Testis (tissue), 3 donors: ENCODE results near the gene RNF220. TPM values are rescaled to one million over a fixed set of nuclear protein-coding genes. Genes with fewer than 3 reads are reported as not detected.

Experiments used
- DNase-seq: peaks from one replicate; pipeline ENCODE4 v3.0.0-alpha.2; 2019
- H3K27ac ChIP-seq, 2 donors: fragments of 200-600 bp; sonication (generic); one replicate each; pipeline ENCODE4 v1.5.1; 2019
- H3K27me3 ChIP-seq: fragments of 200-600 bp; sonication (generic); one replicate; pipeline ENCODE4 v1.5.1; 2019
- H3K36me3 ChIP-seq: fragments of 200-600 bp; sonication (generic); one replicate; pipeline ENCODE4 v1.5.1; 2017; ENCODE audit warnings: low read depth; ENCODE audit errors: missing control alignments
- H3K4me1 ChIP-seq: fragments of 200-600 bp; sonication (generic); one replicate; pipeline ENCODE4 v1.5.1; 2019
- H3K4me3 ChIP-seq, 2 donors: fragments of 200-600 bp; sonication (generic); one replicate each; pipeline ENCODE4 v1.5.1; 2017 to 2019
- H3K9me3 ChIP-seq: fragments of 200-600 bp; sonication (generic); one replicate; pipeline ENCODE4 v1.5.1; 2017
- POLR2A ChIP-seq: fragments of 450-650 bp; IDR thresholded peaks from one replicate; pipeline ENCODE4 v1.6.1; 2017; ENCODE audit warnings: antibody characterized with exemption, mild to moderate bottlenecking, moderate library complexity
- WGBS, 2 donors: methylation state at CpG; one replicate each; pipeline ENCODE4 v1.1.5; 2018; 5-methylcytosine and 5-hydroxymethylcytosine counted together
- intact Hi-C: fragments of 100-400 bp; cut with DNase I; formaldehyde crosslinking; loops from one replicate; pipeline ENCODE4 v1.15.1; 2023; ENCODE audit warnings: low total_unique reads
- polyA plus RNA-seq: library from polyadenylated mRNA; stranded (reverse); fragments of 350-450 nt; fragmentation: Illumina TruSeq; extraction: RNeasy Lipid Tissue Mini Kit (QIAGEN cat#74804); gene quantifications from one replicate; pipeline ENCODE4 v1.2.3, GENCODE V29; 2014; ENCODE audit warnings: low read depth, low replicate concordance; ENCODE audit not compliant: insufficient read depth
- total RNA-seq, 2 donors: library from RNA; depleted of rRNA; stranded (reverse); fragments of >200 nt; gene quantifications; one replicate each; pipeline ENCODE4 v1.2.3, GENCODE V29; 2016
- TF ChIP-seq, protein P1 (sequence below), 3 experiments: fragments of 450-650 bp in 2 of 3; fragments of 200-600 bp in 1 of 3; sonication (generic) in 1 of 3; IDR thresholded peaks; one replicate each; pipeline ENCODE4 v1.5.1; 2016 to 2019; ENCODE audit warnings: antibody characterized with exemption in 3 of 3, mild to moderate bottlenecking in 2 of 3, moderate library complexity in 1 of 3

The RNF220 gene
- total and polyA plus RNA-seq, 3 donors from 2014 or later = 99.3 to 148 (median 126) TPM

DNA sequence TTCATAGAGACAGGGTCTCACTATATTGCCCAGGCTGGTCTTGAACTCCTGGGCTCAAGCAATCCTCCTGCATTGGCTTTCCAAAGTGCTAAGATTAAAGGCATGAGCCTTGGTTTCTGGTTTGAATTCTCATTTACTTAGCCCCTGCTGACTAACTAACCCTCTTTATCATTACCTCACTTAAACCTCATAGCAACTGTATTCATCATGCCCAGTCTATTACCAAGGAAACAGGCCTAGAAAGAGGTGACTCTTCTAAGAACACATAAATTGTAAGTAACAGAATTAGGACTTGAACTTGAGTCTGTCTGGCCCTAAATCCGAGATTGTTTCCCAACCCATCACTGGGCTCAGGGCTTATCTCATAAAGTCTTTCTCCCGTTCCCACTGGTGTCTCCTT, 225.1 kb downstream of the RNF220 start:
- H3K4me1 ChIP-seq = peaks cover 13% of the 10 kb centered on the region
- no peak overlapping the region for H3K4me3 ChIP-seq
- 68 to 78% methylated on average over 2 of the region's 2 CpGs for WGBS, 2 donors
- no peak overlapping the region for H3K27ac ChIP-seq
- TF ChIP-seq, protein P1, sequence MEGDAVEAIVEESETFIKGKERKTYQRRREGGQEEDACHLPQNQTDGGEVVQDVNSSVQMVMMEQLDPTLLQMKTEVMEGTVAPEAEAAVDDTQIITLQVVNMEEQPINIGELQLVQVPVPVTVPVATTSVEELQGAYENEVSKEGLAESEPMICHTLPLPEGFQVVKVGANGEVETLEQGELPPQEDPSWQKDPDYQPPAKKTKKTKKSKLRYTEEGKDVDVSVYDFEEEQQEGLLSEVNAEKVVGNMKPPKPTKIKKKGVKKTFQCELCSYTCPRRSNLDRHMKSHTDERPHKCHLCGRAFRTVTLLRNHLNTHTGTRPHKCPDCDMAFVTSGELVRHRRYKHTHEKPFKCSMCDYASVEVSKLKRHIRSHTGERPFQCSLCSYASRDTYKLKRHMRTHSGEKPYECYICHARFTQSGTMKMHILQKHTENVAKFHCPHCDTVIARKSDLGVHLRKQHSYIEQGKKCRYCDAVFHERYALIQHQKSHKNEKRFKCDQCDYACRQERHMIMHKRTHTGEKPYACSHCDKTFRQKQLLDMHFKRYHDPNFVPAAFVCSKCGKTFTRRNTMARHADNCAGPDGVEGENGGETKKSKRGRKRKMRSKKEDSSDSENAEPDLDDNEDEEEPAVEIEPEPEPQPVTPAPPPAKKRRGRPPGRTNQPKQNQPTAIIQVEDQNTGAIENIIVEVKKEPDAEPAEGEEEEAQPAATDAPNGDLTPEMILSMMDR (IDR thresholded peaks at IDR 0.05) = no peak
- TF ChIP-seq POLR2A = no peak
- no peak for DNase-seq
- no peaks in the 10 kb centered on the region for H3K36me3 ChIP-seq
- intact Hi-C loops = no loop called here
- H3K27me3 ChIP-seq = no peaks in the 10 kb centered on the region
- H3K9me3 ChIP-seq = no peaks in the 10 kb centered on the region

GRCh38 chr1:44631333-44631646, 226.2 kb downstream of the RNF220 start:
- peak overlapping the region; percentile 79 to 94 for H3K27ac ChIP-seq
- H3K4me3 ChIP-seq = peak overlapping the region; percentile 63 to 83
- peak; percentile 49 for DNase-seq
- H3K4me1 ChIP-seq = peaks cover 13% of the 10 kb centered on the region
- TF ChIP-seq POLR2A = no peak
- TF ChIP-seq, protein P1 (IDR thresholded peaks at IDR 0.05) = no peak
- intact Hi-C loops = no loop called here
- no peaks in the 10 kb centered on the region for H3K36me3 ChIP-seq
- H3K9me3 ChIP-seq = no peaks in the 10 kb centered on the region
- no peaks in the 10 kb centered on the region for H3K27me3 ChIP-seq
- WGBS, 2 donors = 4 to 13% methylated on average over 8 of the region's 8 CpGs

DNA sequence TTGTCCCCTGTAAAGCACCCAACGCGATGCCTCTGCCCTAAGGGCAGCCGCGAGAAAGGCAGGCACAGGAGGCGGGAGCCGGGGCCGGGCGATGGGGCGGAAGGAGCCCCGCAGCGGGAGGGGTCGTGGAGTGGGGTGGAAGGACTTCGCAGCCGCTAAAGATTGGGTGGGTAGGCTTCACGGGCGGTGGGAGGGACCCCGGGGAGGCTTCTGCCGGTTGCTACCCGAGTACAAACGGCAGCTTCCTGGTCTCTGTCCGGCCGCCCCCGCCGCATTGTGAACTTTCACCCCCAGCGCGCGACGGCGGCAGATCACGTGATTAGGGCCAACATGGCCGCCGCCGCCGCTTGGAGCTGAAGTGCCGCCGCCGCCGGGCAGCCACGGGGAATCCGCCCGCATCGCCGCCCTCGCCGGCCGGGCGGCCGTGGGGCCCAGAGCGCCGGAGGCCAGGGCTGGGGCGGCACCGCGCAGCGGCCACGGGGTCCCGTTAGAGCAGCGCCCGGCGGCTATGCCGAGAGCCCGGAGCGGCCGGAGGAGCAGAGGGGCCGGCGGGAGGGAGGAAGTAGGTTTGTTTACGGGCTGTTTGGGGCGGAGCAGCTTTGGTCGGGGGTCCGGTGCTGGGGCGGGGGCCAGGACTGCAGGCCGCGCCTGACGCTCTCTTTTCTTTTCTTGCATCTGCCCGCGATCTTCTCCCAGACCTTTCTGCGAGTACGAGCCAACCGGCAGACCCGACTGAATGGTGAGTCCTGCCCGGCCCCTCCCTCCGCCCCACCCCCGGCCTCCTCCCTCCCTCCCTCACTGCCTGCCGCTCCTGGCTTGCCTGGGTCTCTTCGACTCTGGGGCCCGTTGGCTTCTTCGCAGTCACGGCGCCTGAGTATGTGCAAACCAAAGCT, 226.8 kb downstream of the RNF220 start:
- Histone ChIP-seq H3K4me3 (peak overlapping the region; percentile 63 to 83), H3K27me3 (no peaks in the 10 kb centered on the region), H3K9me3 (no peaks in the 10 kb centered on the region), H3K36me3 (no peaks in the 10 kb centered on the region), H3K4me1 (peaks cover 13% of the 10 kb centered on the region), H3K27ac (peak overlapping the region; percentile 79 to 94)
- whole genome bisulfite sequencing, 2 donors = 1 to 2% methylated on average over 36 to 57 of the region's 88 CpGs
- TF ChIP-seq, protein P1 (IDR thresholded peaks at IDR 0.05) = peak in 1 of 3 experiments; percentile 16
- TF ChIP-seq POLR2A = no peak
- intact Hi-C loops = no loop called here
- peak; percentile 93 for DNase-seq

DNA sequence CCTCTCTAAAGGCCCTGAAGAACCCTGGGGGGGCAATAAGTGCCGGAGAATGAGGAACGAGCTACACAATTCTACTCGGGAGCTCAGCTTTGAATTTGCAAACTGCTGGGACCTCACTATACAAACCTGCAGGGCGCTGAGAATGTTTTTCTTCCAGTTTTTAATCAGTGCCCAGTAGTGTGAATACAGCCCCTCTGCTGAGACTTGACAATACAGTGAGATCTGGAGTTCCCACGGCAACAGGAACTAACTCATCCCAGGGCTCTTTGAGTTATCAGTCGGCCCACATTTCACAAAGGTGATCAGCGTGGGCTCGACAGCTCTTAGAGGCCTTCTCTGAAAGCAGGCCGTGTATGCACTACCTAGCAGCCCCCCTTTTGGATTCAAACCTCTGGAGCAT, 227.5 kb downstream of the RNF220 start:
- intact Hi-C loops = no loop called here
- Histone ChIP-seq H3K9me3 (no peaks in the 10 kb centered on the region), H3K4me1 (peaks cover 13% of the 10 kb centered on the region), H3K4me3 (peak overlapping the region; percentile 63 to 83), H3K27ac (peak overlapping the region; percentile 72 to 94), H3K36me3 (no peaks in the 10 kb centered on the region), H3K27me3 (no peaks in the 10 kb centered on the region)
- WGBS, 2 donors = 9 to 10% methylated on average over 9 of the region's 9 CpGs
- TF ChIP-seq, protein P1 (IDR thresholded peaks at IDR 0.05) = no peak
- TF ChIP-seq POLR2A = no peak
- no peak for DNase-seq
